MM.1S (cell line): ENCODE measurements around the gene ERC2.

Experiments
- CTCF ChIP-seq: fragments of 300-600 bp; sonication (generic); IDR thresholded peaks from 2 replicates; pipeline ENCODE4 v1.5.1; 2016; ENCODE audit warnings: antibody characterized with exemption, low read length, mixed read lengths
- EZH2phosphoT487 ChIP-seq: fragments of 300-600 bp; sonication (generic); IDR thresholded peaks from 2 replicates; pipeline ENCODE4 v1.6.1; 2018; ENCODE audit warnings: antibody characterized with exemption, low read length

GRCh38 chr3:55946574-55947160 lies 521.6 kb downstream of the ERC2 start:
- TF ChIP-seq CTCF (no peak), EZH2phosphoT487 (no peak)
